MM.1S (cell line): Measurements from ENCODE around the gene RNASE7.

Experiments used
- DNase-seq: peaks from one replicate; pipeline ENCODE4 v3.0.0-alpha.2; 2015
- H2AFZ ChIP-seq: fragments of 300-600 bp; sonication (generic); 2 replicates; pipeline ENCODE4 v1.6.0; 2016; ENCODE audit warnings: antibody characterized with exemption, low read length
- H3F3A ChIP-seq: fragments of 300-600 bp; sonication (generic); 2 replicates; pipeline ENCODE4 v1.6.1; 2016; ENCODE audit warnings: mild to moderate bottlenecking, antibody characterized with exemption, low read length, moderate library complexity, mixed read lengths; ENCODE audit not compliant: insufficient read depth
- H3K27ac ChIP-seq: fragments of 300-600 bp; sonication (generic); 2 replicates; pipeline ENCODE4 v1.5.1; 2016; ENCODE audit warnings: mild to moderate bottlenecking, low read length
- H3K27me3 ChIP-seq: fragments of 300-600 bp; sonication (generic); replicated peaks from 2 replicates; pipeline ENCODE4 v1.6.0; 2016; ENCODE audit warnings: low read length; ENCODE audit not compliant: insufficient read depth
- H3K36me3 ChIP-seq: fragments of 300-600 bp; sonication (generic); replicated peaks from 2 replicates; pipeline ENCODE4 v1.6.1; 2016; ENCODE audit warnings: mild to moderate bottlenecking, low read length, mixed read lengths; ENCODE audit not compliant: insufficient read depth
- H3K4me1 ChIP-seq: fragments of 300-600 bp; sonication (generic); 2 replicates; pipeline ENCODE4 v1.6.1; 2016; ENCODE audit warnings: low read length, mixed read lengths
- H3K4me2 ChIP-seq: fragments of 300-600 bp; sonication (generic); 2 replicates; pipeline ENCODE4 v1.6.0; 2016; ENCODE audit warnings: low read depth, low read length
- H3K4me3 ChIP-seq: fragments of 300-600 bp; sonication (generic); 2 replicates; pipeline ENCODE4 v1.5.1; 2016; ENCODE audit warnings: low read length, mixed read lengths
- H3K79me2 ChIP-seq: fragments of 300-600 bp; sonication (generic); 2 replicates; pipeline ENCODE4 v1.6.1; 2016; ENCODE audit warnings: mixed run types, low read length, mixed read lengths
- H3K9ac ChIP-seq: fragments of 300-600 bp; sonication (generic); 2 replicates; pipeline ENCODE4 v1.6.1; 2016; ENCODE audit warnings: low read length, mixed read lengths
- H3K9me2 ChIP-seq: fragments of 300-600 bp; sonication (generic); replicated peaks from 2 replicates; pipeline ENCODE4 v1.6.1; 2016; ENCODE audit warnings: mild to moderate bottlenecking, low read length, mixed read lengths; ENCODE audit not compliant: insufficient read depth
- H3K9me3 ChIP-seq: fragments of 300-600 bp; sonication (generic); replicated peaks from 2 replicates; pipeline ENCODE4 v1.6.1; 2016; ENCODE audit warnings: mild to moderate bottlenecking, low read length, mixed read lengths; ENCODE audit not compliant: insufficient read depth
- H4K20me1 ChIP-seq: fragments of 300-600 bp; sonication (generic); 2 replicates; pipeline ENCODE4 v1.6.1; 2016; ENCODE audit warnings: mild to moderate bottlenecking, low read length, moderate library complexity, mixed read lengths; ENCODE audit not compliant: insufficient read depth
- CTCF ChIP-seq: fragments of 300-600 bp; sonication (generic); IDR thresholded peaks from 2 replicates; pipeline ENCODE4 v1.5.1; 2016; ENCODE audit warnings: antibody characterized with exemption, low read length, mixed read lengths
- EZH2 ChIP-seq: fragments of 300-600 bp; sonication (generic); optimal IDR thresholded peaks from 2 replicates; pipeline ENCODE3; 2017; ENCODE audit warnings: low read depth, mild to moderate bottlenecking, antibody characterized with exemption, low read length, mixed read lengths
- EZH2phosphoT487 ChIP-seq: fragments of 300-600 bp; sonication (generic); IDR thresholded peaks from 2 replicates; pipeline ENCODE4 v1.6.1; 2018; ENCODE audit warnings: antibody characterized with exemption, low read length

RNASE7 gene

DNA sequence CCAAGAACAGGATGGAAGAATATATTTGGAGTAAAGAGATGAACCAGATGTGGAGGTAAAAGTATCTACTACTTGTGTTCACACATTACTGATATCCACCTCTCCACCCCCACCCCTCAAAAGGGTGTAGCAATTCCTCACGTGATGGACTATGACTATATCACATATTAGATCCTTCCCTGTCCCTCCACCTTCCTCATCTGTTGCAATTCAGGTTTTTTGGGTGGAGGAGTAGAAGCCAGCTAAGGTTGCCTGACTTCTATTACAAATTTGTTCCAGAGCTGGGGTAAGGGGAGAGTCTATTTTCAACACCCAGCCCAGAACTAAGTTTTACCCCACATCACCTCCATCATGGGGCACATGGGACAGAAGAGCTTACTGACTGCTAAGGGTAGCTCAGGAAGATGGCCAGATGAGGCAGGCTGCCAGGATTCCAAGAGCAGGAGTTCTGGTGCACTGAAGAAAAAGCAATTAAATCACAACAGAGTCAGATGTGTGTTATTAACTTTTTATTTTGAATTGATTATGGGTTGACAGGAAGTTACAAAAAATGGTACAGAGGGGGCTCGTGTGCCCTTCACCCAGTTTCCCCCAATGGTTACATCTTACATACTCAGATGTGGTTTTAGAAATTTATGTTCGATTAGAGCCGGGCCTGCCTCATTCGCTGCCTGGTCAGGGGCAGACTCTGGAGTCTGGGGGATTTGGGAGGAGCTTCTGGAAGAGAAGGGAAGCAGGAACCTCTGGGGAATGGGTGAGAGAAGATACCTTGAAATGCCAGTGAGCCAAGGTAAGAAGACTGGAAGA is 9.6 kb upstream of the RNASE7 start:
- Histone ChIP-seq H3F3A (no peaks in the 10 kb centered on the region), H3K9me3 (no peaks in the 10 kb centered on the region), H3K9ac (no peak overlapping the region), H3K4me3 (no peak overlapping the region), H3K36me3 (no peaks in the 10 kb centered on the region), H3K9me2 (no peaks in the 10 kb centered on the region), H4K20me1 (no peaks in the 10 kb centered on the region), H3K4me2 (no peak overlapping the region), H3K27ac (no peak overlapping the region), H3K4me1 (no peaks in the 10 kb centered on the region), H3K27me3 (no peaks in the 10 kb centered on the region), H3K79me2 (no peaks in the 10 kb centered on the region), H2AFZ (no peak overlapping the region)
- DNase-seq: no peak
- TF ChIP-seq EZH2: no peak
- TF ChIP-seq EZH2phosphoT487: no peak
- no peak for TF ChIP-seq CTCF

- Histone ChIP-seq H3K4me2 (no peak overlapping the region), H3K36me3 (no peaks in the 10 kb centered on the region), H4K20me1 (no peaks in the 10 kb centered on the region), H3K4me3 (no peak overlapping the region), H3K27ac (no peak overlapping the region), H3K9me3 (no peaks in the 10 kb centered on the region), H3K9ac (no peak overlapping the region), H3K4me1 (no peaks in the 10 kb centered on the region), H2AFZ (no peak overlapping the region), H3K9me2 (no peaks in the 10 kb centered on the region), H3K79me2 (no peaks in the 10 kb centered on the region), H3K27me3 (no peaks in the 10 kb centered on the region), H3F3A (no peaks in the 10 kb centered on the region)
- no peak for TF ChIP-seq EZH2phosphoT487
- DNase-seq: no peak
Observed at GRCh38 chr14:21033133-21033698, 8.9 kb upstream of the RNASE7 start.

GRCh38 chr14:21034707-21035106 is 7.5 kb upstream of the RNASE7 start, which contains the start of gene RNASE13:
Gene RNASE13 (minus strand): TSS chr14:21034807. CDS start chr14:21034288, 519 bp downstream.
- no peaks in the 10 kb centered on the region for H3K4me1 ChIP-seq
- no peaks in the 10 kb centered on the region for H3K9me3 ChIP-seq

More at GRCh38 chr14:21034707-21035106, 7.5 kb upstream of the RNASE7 start, which contains the start of gene RNASE13:
- Histone ChIP-seq H3K36me3 (no peaks in the 10 kb centered on the region), H4K20me1 (no peaks in the 10 kb centered on the region), H3K79me2 (no peaks in the 10 kb centered on the region), H3K4me2 (no peak within 1 kb of the TSS), H2AFZ (no peak within 1 kb of the TSS), H3K27ac (no peak within 1 kb of the TSS), H3K9ac (no peak within 1 kb of the TSS), H3K9me2 (no peaks in the 10 kb centered on the region), H3K27me3 (no peaks in the 10 kb centered on the region), H3F3A (no peaks in the 10 kb centered on the region), H3K4me3 (no peak within 1 kb of the TSS)
- TF ChIP-seq EZH2phosphoT487 (no peak), EZH2 (no peak), CTCF (no peak)
- no peak for DNase-seq
